Activated T-helper 1 cell treated with anti-CD3 and anti-CD28 coated beads, Interleukin-12 subunit alpha, Interleukin-12 subunit beta, Interleukin-2, Interleukin-4 antibody, amounts not matched to agents 30 ng/mL and 10 ng/mL and 1 ng/mL, durations not matched to agents 14 hours and 24 hours and 36 hours (primary cell): Measurements from ENCODE around the gene WSCD1. TPM values are rescaled to one million over a fixed set of nuclear protein-coding genes. Genes with fewer than 3 reads are reported as not detected.

Source experiments
- DNase-seq: peaks from one replicate; pipeline ENCODE4 v3.0.0; 2021; ENCODE audit warnings: low spot score
- H3K27ac Mint-ChIP-seq: one replicate; pipeline ENCODE4 v1.8.0; 2021; ENCODE audit warnings: mild to moderate bottlenecking, mixed read lengths
- H3K27me3 Mint-ChIP-seq: one replicate; pipeline ENCODE4 v1.8.0; 2022; ENCODE audit warnings: mild to moderate bottlenecking, moderate library complexity, mixed read lengths; ENCODE audit not compliant: insufficient read depth
- H3K36me3 Mint-ChIP-seq: one replicate; pipeline ENCODE4 v1.8.0; 2021; ENCODE audit warnings: low read depth, mixed read lengths
- H3K4me1 Mint-ChIP-seq: one replicate; pipeline ENCODE4 v1.8.0; 2021; ENCODE audit warnings: low read depth, mixed read lengths
- H3K4me3 Mint-ChIP-seq: one replicate; pipeline ENCODE4 v1.8.0; 2021; ENCODE audit warnings: mild to moderate bottlenecking, moderate library complexity, mixed read lengths
- H3K9me3 Mint-ChIP-seq: one replicate; pipeline ENCODE4 v1.8.0; 2021; ENCODE audit warnings: mixed read lengths
- intact Hi-C: fragments of 100-400 bp; cut with micrococcal nuclease; formaldehyde crosslinking; loops from one replicate; pipeline ENCODE4 v1.15.1; 2024
- total RNA-seq: library from RNA; stranded (reverse); gene quantifications from 2 replicates; pipeline ENCODE4 v1.2.3, GENCODE V29; 2022

The WSCD1 gene
- total RNA-seq, 1 donor from 2014 or later = 0.10 TPM

DNA sequence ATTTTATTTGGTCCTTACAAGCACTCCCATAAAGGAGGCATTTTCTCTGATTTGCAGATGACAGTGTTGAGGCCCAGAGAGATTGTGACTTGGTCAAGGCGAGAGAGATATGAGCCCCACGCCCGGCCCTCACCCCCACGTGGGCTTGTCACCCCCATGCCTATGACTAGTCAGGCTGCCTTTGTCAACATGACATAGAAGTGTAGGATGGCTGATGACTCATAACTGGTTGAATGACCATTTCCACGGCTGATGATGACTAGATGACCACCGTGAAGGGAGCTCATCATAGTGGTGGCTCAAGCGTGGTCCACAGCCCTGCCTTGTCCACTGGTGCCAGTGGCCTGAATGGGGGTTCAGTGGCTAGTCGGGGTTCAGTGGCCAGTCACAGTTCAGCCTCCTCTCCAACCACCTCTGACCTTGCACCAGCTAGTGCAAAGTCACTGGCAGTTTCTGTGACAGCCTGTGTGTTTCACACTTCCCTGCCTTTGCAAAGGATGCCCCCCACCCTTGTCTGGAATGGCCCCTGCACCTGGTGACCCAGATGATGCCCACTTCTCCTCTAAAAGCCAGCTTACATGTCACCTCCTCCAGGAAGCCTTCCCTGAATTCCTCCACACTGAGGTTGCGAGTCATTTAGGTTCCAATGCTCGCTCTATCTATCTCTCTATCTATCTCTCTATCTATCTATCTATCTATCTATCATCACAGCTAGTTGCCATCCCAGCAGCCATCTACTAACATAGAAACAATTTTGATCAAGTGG lies 3.8 kb upstream of the WSCD1 start:
- intact Hi-C loops = no loop called here
- Mint-ChIP-seq H3K36me3 (peaks cover 5% of the 10 kb centered on the region), H3K9me3 (no peaks in the 10 kb centered on the region), H3K4me3 (no peak overlapping the region), H3K27ac (no peak overlapping the region), H3K27me3 (peaks cover 26% of the 10 kb centered on the region), H3K4me1 (peaks cover 12% of the 10 kb centered on the region)
- DNase-seq = no peak

DNA sequence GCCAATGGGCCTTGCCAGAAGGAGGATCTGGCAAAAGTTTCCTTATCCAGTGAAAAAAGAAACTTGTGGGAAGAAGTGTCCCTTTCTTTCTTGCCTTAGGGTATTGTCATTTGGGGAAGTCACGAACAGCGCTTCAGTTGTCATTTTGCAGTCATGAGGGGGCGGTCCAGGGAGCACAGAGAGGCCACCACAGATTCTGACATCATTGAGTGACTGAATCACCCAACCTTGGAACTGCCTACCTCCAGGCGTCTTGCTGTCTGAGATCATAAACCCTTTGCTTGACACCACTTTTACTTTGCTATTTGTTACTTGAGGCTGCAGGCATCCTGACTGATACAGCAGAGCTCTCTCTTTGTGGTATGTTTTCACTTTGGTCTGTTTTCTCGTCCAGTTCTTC lies 3.1 kb upstream of the WSCD1 start:
- peaks cover 5% of the 10 kb centered on the region for H3K36me3 Mint-ChIP-seq
- intact Hi-C loops = no loop called here
- H3K27me3 Mint-ChIP-seq = peaks cover 33% of the 10 kb centered on the region
- H3K9me3 Mint-ChIP-seq = no peaks in the 10 kb centered on the region
- H3K27ac Mint-ChIP-seq = no peak overlapping the region
- no peak overlapping the region for H3K4me3 Mint-ChIP-seq
- DNase-seq = no peak
- peaks cover 12% of the 10 kb centered on the region for H3K4me1 Mint-ChIP-seq

GRCh38 chr17:6070430-6070912 lies 292 bp downstream of the WSCD1 start:
- H3K9me3 Mint-ChIP-seq = no peaks in the 10 kb centered on the region
- no peak overlapping the region for H3K27ac Mint-ChIP-seq
- H3K4me3 Mint-ChIP-seq = no peak overlapping the region
- peaks cover 40% of the 10 kb centered on the region for H3K27me3 Mint-ChIP-seq
- H3K36me3 Mint-ChIP-seq = peaks cover 5% of the 10 kb centered on the region
- intact Hi-C loops = no loop called here
- no peak for DNase-seq
- peaks cover 12% of the 10 kb centered on the region for H3K4me1 Mint-ChIP-seq

GRCh38 chr17:6070913-6071511 lies 833 bp downstream of the WSCD1 start:
- DNase-seq = no peak
- intact Hi-C loops = no loop called here
- no peak overlapping the region for H3K4me3 Mint-ChIP-seq
- no peaks in the 10 kb centered on the region for H3K9me3 Mint-ChIP-seq
- peaks cover 12% of the 10 kb centered on the region for H3K4me1 Mint-ChIP-seq
- peaks cover 38% of the 10 kb centered on the region for H3K27me3 Mint-ChIP-seq
- H3K36me3 Mint-ChIP-seq = peaks cover 5% of the 10 kb centered on the region
- no peak overlapping the region for H3K27ac Mint-ChIP-seq

GRCh38 chr17:6071528-6072065 lies 1.4 kb downstream of the WSCD1 start:
- no peak for DNase-seq
- Mint-ChIP-seq H3K27ac (no peak overlapping the region), H3K4me3 (no peak overlapping the region), H3K27me3 (peaks cover 38% of the 10 kb centered on the region), H3K36me3 (peaks cover 5% of the 10 kb centered on the region), H3K4me1 (peaks cover 12% of the 10 kb centered on the region), H3K9me3 (no peaks in the 10 kb centered on the region)
- intact Hi-C loops = no loop called here

DNA sequence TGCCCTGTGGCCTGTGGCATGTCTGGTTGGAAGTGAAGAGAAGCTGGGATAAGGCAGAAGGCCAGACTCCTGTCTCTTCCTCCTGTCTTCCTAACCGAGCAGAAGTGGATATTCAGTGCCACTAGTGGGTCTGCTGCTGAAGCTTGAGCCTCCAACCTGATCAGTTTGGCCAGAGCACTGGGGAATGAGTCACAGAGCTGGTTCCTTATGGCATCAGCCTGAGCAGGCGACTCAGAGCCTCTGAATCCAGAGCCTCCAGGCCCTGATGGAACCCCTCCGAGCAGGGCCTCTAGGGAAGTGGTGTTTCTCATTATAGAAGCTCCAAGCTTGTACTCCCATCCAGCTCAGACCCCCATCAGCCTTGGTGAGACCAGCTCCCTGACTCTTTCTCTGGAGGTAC lies 2.0 kb downstream of the WSCD1 start:
- Mint-ChIP-seq H3K27me3 (peaks cover 37% of the 10 kb centered on the region), H3K4me3 (no peak overlapping the region), H3K36me3 (peaks cover 5% of the 10 kb centered on the region), H3K9me3 (no peaks in the 10 kb centered on the region), H3K27ac (no peak overlapping the region), H3K4me1 (peaks cover 12% of the 10 kb centered on the region)
- intact Hi-C loops = no loop called here
- DNase-seq = no peak

GRCh38 chr17:6072611-6073010 lies 2.4 kb downstream of the WSCD1 start:
- intact Hi-C loops = no loop called here
- no peaks in the 10 kb centered on the region for H3K9me3 Mint-ChIP-seq
- H3K4me1 Mint-ChIP-seq = peaks cover 12% of the 10 kb centered on the region
- no peak for DNase-seq
- H3K4me3 Mint-ChIP-seq = no peak overlapping the region
- no peak overlapping the region for H3K27ac Mint-ChIP-seq
- H3K27me3 Mint-ChIP-seq = peaks cover 32% of the 10 kb centered on the region
- peaks cover 5% of the 10 kb centered on the region for H3K36me3 Mint-ChIP-seq

DNA sequence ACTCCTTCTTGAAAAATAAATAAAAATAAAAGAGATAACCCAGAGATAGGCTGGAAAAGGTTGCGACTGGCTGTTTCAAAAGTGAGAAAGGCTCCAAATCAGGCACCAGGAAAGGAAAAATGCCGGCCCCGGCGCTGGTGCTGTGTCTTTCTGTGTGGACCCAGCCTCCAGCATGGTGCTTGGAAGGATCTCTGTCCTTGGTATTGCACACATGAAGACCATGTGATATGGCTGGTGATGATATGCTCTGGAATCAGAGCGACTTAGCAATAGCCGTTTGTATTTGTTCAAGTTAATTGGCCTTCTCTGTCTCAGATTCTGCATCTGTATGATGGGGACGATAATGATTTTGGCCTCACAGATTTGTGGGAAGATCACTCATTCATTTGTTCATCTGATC lies 3.4 kb downstream of the WSCD1 start:
- intact Hi-C loops = no loop called here
- H3K36me3 Mint-ChIP-seq = peaks cover 5% of the 10 kb centered on the region

DNA sequence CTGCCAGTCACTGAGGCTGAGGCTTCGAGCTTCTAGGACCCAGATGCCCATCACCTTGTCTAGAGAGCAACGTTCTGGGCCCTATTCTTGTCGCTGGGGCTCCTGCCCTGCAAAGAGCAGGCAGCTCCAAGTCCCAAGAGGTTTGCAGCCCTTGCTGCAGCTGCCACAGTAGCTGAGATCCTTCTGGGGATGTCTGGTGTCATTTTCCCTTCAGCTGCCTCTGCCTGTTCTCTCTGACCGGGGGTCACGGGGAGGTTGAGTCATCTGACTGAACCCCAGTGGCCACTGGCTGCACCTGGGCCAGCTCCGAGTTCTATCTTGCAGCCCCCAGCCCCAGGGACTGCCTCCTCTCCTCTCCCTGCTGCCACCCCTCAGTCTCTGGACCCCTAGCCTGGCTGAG lies 4.9 kb downstream of the WSCD1 start:
- no peaks in the 10 kb centered on the region for H3K9me3 Mint-ChIP-seq
- DNase-seq = no peak
- H3K27ac Mint-ChIP-seq = no peak overlapping the region
- H3K27me3 Mint-ChIP-seq = peaks cover 18% of the 10 kb centered on the region
- intact Hi-C loops = no loop called here
- no peak overlapping the region for H3K4me3 Mint-ChIP-seq
- no peaks in the 10 kb centered on the region for H3K4me1 Mint-ChIP-seq
- no peaks in the 10 kb centered on the region for H3K36me3 Mint-ChIP-seq

More for the DNA sequence above, 3.4 kb downstream of the WSCD1 start:
- Mint-ChIP-seq H3K4me3 (no peak overlapping the region), H3K4me1 (peaks cover 12% of the 10 kb centered on the region), H3K27me3 (peaks cover 32% of the 10 kb centered on the region), H3K9me3 (no peaks in the 10 kb centered on the region), H3K27ac (no peak overlapping the region)
- no peak for DNase-seq

GRCh38 chr17:6075845-6076244 lies 5.7 kb downstream of the WSCD1 start:
- Mint-ChIP-seq H3K9me3 (no peaks in the 10 kb centered on the region), H3K27ac (no peak overlapping the region), H3K4me1 (no peaks in the 10 kb centered on the region), H3K4me3 (no peak overlapping the region), H3K27me3 (peaks cover 18% of the 10 kb centered on the region), H3K36me3 (no peaks in the 10 kb centered on the region)
- intact Hi-C loops = no loop called here
- DNase-seq = no peak

GRCh38 chr17:6077752-6078151 lies 7.6 kb downstream of the WSCD1 start:
- Mint-ChIP-seq H3K36me3 (no peaks in the 10 kb centered on the region), H3K4me3 (no peak overlapping the region), H3K27me3 (peaks cover 1% of the 10 kb centered on the region), H3K9me3 (no peaks in the 10 kb centered on the region), H3K27ac (no peak overlapping the region), H3K4me1 (no peaks in the 10 kb centered on the region)
- DNase-seq = no peak
- intact Hi-C loops = no loop called here

DNA sequence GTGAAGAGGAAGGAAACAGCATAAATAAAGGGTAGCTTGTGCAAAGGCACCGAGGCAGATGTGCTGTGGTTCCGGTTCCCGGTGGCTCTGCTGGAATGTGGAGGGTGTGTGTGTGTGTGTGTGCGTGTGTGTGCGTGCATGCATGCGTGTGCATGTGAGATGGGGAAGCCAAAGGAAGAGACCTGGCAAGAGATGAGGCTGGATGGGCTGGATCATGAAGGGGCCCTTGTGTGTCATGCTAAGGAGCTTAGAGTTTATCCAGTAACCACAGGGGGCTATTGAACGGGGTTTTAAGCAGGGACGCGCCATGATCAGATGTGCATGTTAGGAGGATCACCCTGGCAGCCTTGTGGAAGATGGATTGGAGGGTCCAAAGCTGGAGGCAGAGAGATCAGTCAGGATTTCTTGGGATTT lies 8.3 kb downstream of the WSCD1 start:
- Mint-ChIP-seq H3K4me3 (no peak overlapping the region), H3K4me1 (no peaks in the 10 kb centered on the region), H3K27ac (no peak overlapping the region), H3K36me3 (no peaks in the 10 kb centered on the region), H3K9me3 (no peaks in the 10 kb centered on the region), H3K27me3 (no peaks in the 10 kb centered on the region)
- no peak for DNase-seq
- intact Hi-C loops = no loop called here

DNA sequence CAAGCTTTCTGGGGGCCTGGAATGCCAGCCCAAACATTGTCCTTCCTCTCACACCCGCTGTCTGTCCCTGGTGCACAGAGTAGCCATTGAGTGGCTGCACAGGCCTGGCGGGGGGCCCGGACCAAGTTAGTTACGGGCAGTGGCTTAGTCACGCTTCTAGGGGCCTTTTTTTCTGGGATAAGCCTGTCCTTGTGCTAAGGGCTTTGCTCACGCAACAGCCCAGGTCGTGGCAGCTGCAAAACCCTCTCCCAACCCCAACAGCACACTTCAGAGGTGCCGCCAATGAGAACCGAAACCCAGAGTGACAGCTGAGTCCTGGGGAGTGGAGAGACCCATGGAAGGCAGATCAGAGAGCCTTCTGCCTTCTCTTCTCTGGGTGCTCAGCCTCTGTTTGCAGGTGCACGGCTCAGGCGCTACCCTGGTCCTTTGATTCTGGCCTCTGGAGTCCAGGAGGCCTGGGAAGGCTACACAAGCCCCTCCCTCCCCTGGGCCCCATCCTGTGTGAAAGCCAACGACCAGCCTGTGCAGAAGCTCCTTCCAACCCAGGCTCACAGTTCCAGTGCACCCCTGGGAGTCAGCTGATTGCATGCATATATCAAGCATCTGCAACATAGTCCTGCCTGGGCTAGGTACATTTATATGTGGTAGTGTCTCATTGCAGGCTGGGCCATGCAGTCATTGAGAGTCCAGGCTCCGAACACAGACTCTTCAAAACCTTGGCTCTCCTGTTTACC lies 9.1 kb downstream of the WSCD1 start:
- H3K4me3 Mint-ChIP-seq = no peak overlapping the region
- DNase-seq = no peak
- no peaks in the 10 kb centered on the region for H3K27me3 Mint-ChIP-seq
- H3K36me3 Mint-ChIP-seq = no peaks in the 10 kb centered on the region
- intact Hi-C loops = no loop called here
- no peak overlapping the region for H3K27ac Mint-ChIP-seq
- H3K4me1 Mint-ChIP-seq = no peaks in the 10 kb centered on the region
- H3K9me3 Mint-ChIP-seq = no peaks in the 10 kb centered on the region
